Peyer's patch (tissue), 4 donors: Measurements from ENCODE around the gene EPHB1.

Experiments used
- CTCF ChIP-seq, 6 experiments: fragments of 450-650 bp in 4 of 6; fragments of 200-600 bp in 2 of 6; sonication (generic) in 1 of 6; IDR thresholded peaks; one replicate each; pipeline ENCODE4 v1.5.1; 2017 to 2019; ENCODE audit warnings: antibody characterized with exemption in 6 of 6, mild to moderate bottlenecking in 3 of 6, moderate library complexity in 1 of 6
- POLR2A ChIP-seq, 2 donors: fragments of 450-650 bp; IDR thresholded peaks; one replicate each; pipeline ENCODE4 v1.5.1; 2017; ENCODE audit warnings: antibody characterized with exemption in 2 of 2, mild to moderate bottlenecking in 2 of 2, moderate library complexity in 2 of 2

DNA sequence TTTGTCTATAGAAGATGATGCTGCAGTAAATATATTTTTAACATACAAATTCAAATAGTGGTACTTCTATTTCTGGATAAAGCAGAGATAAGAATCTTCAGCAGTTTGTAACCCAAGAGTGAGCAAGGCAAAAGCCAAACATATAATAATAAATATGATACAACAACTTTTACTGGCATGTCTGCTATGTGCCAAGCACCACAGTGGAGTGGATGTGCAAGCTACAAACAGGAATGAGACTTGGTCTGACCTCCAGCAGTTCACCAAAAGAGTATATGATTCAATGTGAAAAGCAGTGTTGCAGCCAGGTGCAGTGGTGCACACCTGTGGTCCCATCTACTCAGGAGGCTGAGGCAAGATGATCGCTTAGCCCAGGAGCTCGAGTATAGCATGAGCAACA, 395.6 kb downstream of the EPHB1 start:
- TF ChIP-seq CTCF (IDR thresholded peaks at IDR 0.05) (no peak), POLR2A (IDR thresholded peaks at IDR 0.05) (no peak)
